Loucy (cell line): ENCODE data around the gene KBTBD4.

Experiments
- CTCF ChIP-seq: fragments of 200-600 bp; sonication (generic); conservative IDR thresholded peaks from 2 replicates; pipeline ENCODE4 v1.5.1; 2014; ENCODE audit warnings: mild to moderate bottlenecking, antibody characterized with exemption, low read length
- EZH2phosphoT487 ChIP-seq: fragments of 200-600 bp; IDR thresholded peaks from 2 replicates; pipeline ENCODE4 v1.6.1; 2018; ENCODE audit warnings: antibody characterized with exemption, mild to moderate bottlenecking, moderate library complexity, borderline replicate concordance

DNA sequence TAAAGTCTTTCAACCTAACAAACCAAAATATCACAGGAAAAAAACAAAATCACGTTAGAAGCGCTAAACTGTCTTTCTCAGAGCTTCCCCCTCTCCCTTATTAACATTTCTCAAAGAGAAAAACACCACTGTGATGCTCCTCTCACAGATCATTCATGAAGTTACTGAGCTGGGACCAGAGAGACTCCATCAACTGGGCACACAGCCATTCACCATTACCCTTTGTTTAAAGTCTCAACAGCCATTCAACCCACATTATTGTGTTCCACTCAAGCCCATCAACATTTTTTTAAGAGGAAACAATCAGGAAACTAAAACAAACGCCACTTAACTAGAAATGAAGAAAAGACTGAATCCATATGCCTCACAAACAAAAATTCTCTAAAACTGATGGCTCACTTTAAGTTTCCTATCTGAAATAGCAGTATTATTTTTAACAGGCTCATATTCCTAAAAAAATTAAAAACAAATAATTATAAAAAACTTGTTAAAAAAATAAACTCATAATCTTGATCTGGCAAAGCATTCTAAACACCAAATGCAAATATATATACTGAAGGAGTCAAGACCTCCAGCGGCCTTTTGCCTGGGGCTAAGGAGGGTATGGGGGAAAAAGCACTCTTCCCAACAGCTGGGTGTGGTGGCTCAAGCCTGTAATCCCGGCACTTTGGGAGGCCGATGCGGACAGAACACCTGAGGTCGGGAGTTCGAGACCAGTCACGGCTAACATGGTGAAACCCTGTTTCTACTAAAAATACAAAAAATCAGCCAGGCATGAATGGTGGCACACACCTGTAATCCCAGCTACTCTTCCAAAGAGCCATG, 39.8 kb downstream of the KBTBD4 start:
- no peak for TF ChIP-seq CTCF
- no peak for TF ChIP-seq EZH2phosphoT487
